HG02759 (cell line): Measurements from ENCODE around the gene PLPP4.

Source experiments
- ATAC-seq: cut with Tn5 transposase; IDR thresholded peaks from one replicate; pipeline ENCODE4 v1.9.1; 2021; ENCODE audit warnings: mild to moderate bottlenecking, moderate library complexity; ENCODE audit not compliant: unreplicated experiment

The PLPP4 gene

GRCh38 chr10:120515741-120516140 lies 58.7 kb downstream of the PLPP4 start:
- no peak for ATAC-seq

DNA sequence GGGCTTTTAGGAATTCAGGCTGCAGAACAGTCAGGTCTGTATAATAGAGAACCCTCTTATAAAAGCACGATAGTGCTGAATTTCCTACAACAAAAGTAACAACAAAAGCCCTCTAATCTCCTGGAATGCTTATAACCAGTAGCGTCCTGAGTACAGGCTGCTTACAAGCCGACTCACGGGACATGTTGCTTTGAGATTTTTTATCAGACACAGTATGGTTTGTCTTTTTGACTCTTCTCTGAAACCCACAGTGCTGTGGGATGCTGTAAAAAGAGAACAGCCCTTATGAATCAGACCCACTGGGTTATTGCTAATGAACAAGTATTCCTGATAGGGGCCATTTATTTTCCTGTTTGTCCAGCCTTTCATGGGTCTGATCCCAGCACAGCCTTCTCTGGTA lies 59.4 kb downstream of the PLPP4 start:
- no peak for ATAC-seq

- ATAC-seq: no peak
Observed at GRCh38 chr10:120517196-120517595, 60.2 kb downstream of the PLPP4 start.

- no peak for ATAC-seq
Observed at GRCh38 chr10:120517881-120518484, 61.0 kb downstream of the PLPP4 start.

DNA sequence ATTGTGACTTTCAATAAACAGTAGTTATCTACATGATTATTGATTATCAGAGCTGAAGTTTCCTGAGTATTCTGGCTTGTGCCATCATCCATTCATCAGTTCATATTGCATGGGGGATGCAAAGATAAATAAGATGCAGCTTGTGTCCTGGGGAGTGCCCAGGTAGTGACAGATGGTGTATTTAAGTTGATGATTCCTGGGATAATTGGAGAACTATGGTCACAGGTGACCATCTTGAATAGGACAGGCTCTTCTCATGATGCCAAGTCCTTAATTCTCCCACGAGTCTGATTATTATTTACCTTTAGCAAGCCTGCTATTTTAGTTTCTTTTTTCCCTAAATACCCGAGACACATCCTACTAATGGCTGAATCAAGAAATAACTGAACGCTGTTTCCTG lies 64.9 kb downstream of the PLPP4 start:
- no peak for ATAC-seq

DNA sequence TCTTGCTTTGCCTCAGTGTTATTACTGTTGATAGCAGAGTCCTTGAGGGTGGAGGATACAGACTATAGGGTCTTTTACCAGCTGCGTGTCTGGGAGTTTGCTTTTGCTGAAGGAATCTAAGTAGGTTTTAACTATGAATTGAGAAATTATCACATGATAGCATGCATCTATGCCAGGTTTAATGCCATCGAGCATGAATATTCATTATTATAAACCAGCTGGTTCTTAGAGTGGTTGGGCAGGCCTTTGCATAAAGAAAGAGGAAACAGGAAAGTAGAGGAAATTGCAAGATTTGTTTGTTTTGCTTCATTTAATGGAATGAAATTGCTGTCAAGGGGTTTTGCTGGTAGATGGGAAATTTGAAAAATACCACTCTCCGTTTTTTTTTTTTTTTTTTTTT lies 70.7 kb downstream of the PLPP4 start:
- no peak for ATAC-seq

DNA sequence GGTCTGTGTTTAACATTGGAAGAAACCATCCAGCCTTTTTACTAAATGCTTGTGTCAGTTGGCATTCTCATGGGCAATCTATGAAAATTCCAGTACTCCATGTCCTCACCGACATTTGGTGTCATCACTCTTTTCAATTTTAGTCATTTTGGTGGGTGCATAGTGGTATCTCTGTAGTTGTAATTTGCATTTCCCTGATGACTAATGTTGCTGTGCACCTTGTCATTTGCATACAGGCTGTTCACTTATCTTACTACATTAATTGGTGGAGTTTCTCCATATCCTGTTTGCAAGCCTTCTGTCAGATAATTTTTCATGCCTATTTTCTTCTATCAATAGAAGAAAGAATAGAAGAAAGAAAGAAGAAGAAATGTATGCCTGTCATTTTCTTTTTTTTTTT lies 73.7 kb downstream of the PLPP4 start:
- no peak for ATAC-seq

- ATAC-seq: no peak
Observed at GRCh38 chr10:120538091-120538490, 81.1 kb downstream of the PLPP4 start.

DNA sequence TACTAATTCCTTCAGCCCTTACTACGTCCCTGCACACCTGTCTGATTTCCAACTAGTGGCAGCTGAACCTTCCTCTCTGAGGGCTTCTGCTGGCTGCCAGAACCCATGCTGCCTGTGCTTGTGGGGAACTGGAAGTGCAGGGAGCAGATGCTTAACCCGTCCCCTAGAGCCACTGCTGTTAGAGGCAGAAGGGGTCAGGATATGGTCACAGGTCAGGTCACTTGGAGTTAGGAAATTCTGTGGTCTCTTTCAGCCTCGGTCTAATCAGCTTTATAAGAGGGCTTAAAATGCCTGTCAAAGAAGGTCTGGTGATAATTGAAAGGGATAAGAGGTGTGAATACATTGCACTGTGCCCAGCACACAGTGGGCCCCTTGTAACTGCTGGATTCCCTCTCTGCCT lies 82.0 kb downstream of the PLPP4 start:
- no peak for ATAC-seq

GRCh38 chr10:120540486-120540885 lies 83.5 kb downstream of the PLPP4 start:
- ATAC-seq: no peak

DNA sequence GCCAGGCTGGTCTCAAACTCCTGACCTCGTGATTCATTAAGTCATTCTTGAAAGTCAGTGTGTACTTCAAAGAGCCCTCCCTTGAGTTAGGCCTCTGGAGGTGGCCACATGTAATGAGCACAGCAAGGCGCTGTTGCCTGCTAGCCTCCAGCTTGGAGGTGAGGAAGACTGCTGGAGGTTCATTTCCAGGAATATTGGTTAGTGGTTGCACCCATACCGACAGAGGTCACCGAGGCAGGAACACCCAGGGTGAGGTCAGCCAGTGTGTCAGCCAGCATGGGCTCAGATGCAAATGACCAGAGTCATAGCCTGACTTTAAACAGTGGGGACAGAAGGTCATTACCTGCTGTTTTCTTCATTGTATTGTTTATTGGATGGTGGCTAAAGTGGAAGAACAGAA lies 85.0 kb downstream of the PLPP4 start:
- no peak for ATAC-seq

GRCh38 chr10:120542591-120542990 lies 85.6 kb downstream of the PLPP4 start:
- ATAC-seq: no peak

- no peak for ATAC-seq
Observed at GRCh38 chr10:120543291-120543690, 86.3 kb downstream of the PLPP4 start.

DNA sequence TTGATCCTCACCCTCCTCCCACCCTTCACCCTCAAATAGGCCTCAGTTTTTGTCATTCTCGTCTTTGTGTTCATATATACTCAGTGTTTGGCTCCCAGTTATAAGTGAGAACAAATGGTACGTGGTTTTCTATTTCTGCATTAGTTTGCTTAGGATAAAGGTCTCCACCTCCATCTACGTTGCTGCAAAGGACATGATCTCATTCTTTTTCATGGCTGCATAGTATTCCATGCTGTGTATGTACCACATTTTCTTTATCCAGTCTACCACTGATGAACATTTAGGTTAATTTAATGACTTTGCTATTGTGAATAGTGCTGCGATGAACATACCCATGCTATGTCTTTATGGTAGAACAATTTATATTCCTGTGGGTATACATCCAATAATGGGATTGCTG lies 91.2 kb downstream of the PLPP4 start:
- no peak for ATAC-seq

DNA sequence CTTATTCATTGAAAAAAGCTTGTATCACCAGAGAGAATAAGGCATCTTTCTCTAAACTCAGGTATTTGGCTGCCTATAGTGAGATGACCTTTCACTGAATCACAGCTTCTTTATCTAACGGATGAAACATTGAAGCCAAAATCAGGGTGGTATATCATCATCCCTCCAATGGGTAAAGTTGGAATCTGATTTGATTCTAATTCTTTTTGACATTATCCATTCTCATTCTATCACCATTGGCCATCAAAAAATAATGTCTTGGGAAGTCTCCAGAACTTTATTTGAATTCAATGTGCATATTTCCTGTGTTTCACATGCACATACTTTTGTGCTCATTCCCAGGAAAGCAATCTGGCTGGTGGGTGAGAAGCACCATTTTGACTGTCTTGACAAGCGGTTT lies 95.2 kb downstream of the PLPP4 start:
- ATAC-seq: no peak

DNA sequence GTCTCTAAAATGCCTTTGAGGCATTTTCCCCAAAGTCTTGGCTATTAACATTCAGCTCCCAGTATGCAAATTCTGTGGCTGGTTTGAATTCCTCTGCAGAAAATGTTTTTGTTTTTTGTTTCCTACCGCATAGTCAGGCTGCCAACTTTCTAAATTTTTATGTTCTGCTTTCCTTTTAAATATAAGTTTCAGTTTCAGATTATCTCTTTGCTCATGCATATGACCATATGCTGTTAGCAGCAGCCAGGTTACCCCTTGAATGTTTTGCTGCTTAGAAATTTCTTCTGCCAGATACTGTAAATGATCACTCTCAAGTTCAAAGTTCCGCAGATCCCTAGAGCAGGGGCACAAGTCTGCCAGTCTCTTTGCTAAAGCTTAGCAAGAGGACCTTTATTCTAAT lies 96.9 kb downstream of the PLPP4 start:
- ATAC-seq: no peak

DNA sequence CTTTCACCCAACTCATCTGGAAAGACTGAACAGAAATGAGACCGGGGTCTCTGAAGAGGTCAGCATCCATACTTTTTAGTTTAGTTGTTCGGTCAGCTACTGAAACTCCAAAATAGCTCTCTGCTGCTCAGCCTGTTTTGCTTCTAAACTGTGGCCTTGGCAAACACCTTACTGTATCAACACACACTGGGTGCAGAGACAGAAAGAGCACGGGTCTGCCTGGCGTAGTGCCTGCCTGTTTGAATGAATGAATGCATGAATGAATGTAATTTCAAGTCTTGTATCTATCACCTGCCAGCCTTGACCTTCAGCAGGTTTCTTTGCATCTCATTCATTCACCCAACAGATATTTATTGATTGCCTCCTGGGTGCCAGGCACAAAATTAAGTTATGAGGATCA lies 98.4 kb downstream of the PLPP4 start:
- no peak for ATAC-seq

GRCh38 chr10:120555842-120556532 lies 99.0 kb downstream of the PLPP4 start:
- no peak for ATAC-seq

DNA sequence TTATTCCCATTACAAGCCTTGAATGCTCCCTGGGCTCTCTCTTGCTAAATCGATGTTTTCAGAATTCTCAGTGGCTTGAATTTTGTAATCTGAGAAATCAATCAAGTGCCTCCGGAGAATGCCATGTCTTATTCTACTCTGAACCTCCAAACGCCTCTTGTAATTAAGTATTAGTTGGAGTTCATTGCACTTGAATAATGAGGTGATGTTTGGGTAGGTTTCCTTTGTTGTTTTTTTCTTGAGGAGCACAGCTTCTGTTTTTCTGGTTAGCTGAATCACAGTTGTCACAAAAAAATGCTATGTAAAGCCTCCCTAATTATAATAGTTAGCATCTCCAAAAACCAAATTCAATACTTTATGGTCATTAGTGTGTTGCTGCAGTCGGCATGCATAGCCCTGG lies 100.3 kb downstream of the PLPP4 start:
- no peak for ATAC-seq

- ATAC-seq: no peak
Observed at GRCh38 chr10:120559800-120560199, 102.8 kb downstream of the PLPP4 start.

- ATAC-seq: no peak
Observed at GRCh38 chr10:120562956-120563355, 105.9 kb downstream of the PLPP4 start.

- no peak for ATAC-seq
Observed at GRCh38 chr10:120570418-120570817, 113.4 kb downstream of the PLPP4 start.

GRCh38 chr10:120571266-120571665 lies 114.2 kb downstream of the PLPP4 start:
- no peak for ATAC-seq
